ENCODE results near the gene ESR1.
"Not testable (repeated sequence)": the region's sequence is repeated elsewhere in the genome, so short reads cannot be mapped to it uniquely, and the experiment has no call there.

The ESR1 gene

GRCh38 chr6:152055517-152055916, 248.0 kb downstream of the ESR1 start:
- no peak for DNase-seq (ENCODE audit: low read depth)

GRCh38 chr6:152057832-152058498, 250.5 kb downstream of the ESR1 start:
- no peak for DNase-seq (ENCODE audit: low read depth)

GRCh38 chr6:152059909-152060308, 252.4 kb downstream of the ESR1 start:
- DNase-seq (ENCODE audit: low read depth), result no peak

- DNase-seq (ENCODE audit: low read depth), result no peak
Observed at GRCh38 chr6:152062476-152062875, 255.0 kb downstream of the ESR1 start.

GRCh38 chr6:152063170-152063921, 255.9 kb downstream of the ESR1 start:
- DNase-seq (ENCODE audit: low read depth), result no peak

GRCh38 chr6:152068622-152069261, 261.3 kb downstream of the ESR1 start:
- no peak for DNase-seq (ENCODE audit: low read depth)

- no peak for DNase-seq (ENCODE audit: low read depth)
Observed at GRCh38 chr6:152070556-152070955, 263.1 kb downstream of the ESR1 start.

- no peak for DNase-seq (ENCODE audit: low read depth)
Observed at GRCh38 chr6:152071318-152071717, 263.8 kb downstream of the ESR1 start.

- no peak for DNase-seq (ENCODE audit: low read depth)
Observed at GRCh38 chr6:152071843-152072242, 264.4 kb downstream of the ESR1 start.

- DNase-seq (ENCODE audit: low read depth), result not testable (repeated sequence)
Observed at GRCh38 chr6:152076242-152076641, 268.8 kb downstream of the ESR1 start.

- DNase-seq (ENCODE audit: low read depth), result no peak
Observed at GRCh38 chr6:152078001-152078400, 270.5 kb downstream of the ESR1 start.

- no peak for DNase-seq (ENCODE audit: low read depth)
Observed at GRCh38 chr6:152078804-152079203, 271.3 kb downstream of the ESR1 start.

GRCh38 chr6:152085451-152085921, 278.0 kb downstream of the ESR1 start:
- no peak for DNase-seq (ENCODE audit: low read depth)

- DNase-seq (ENCODE audit: low read depth), result no peak
Observed at GRCh38 chr6:152086223-152086873, 278.9 kb downstream of the ESR1 start.

GRCh38 chr6:152087096-152087495, 279.6 kb downstream of the ESR1 start:
- no peak for DNase-seq (ENCODE audit: low read depth)

- no peak for DNase-seq (ENCODE audit: low read depth)
Observed at GRCh38 chr6:152087701-152088100, 280.2 kb downstream of the ESR1 start.

- DNase-seq (ENCODE audit: low read depth), result no peak
Observed at GRCh38 chr6:152089992-152090391, 282.5 kb downstream of the ESR1 start.

- no peak for DNase-seq (ENCODE audit: low read depth)
Observed at GRCh38 chr6:152091201-152091600, 283.7 kb downstream of the ESR1 start.

GRCh38 chr6:152091851-152092341, 284.4 kb downstream of the ESR1 start:
- no peak for DNase-seq (ENCODE audit: low read depth)

GRCh38 chr6:152093711-152094110, 286.2 kb downstream of the ESR1 start:
- DNase-seq (ENCODE audit: low read depth), result no peak

- no peak for DNase-seq (ENCODE audit: low read depth)
Observed at GRCh38 chr6:152094276-152094675, 286.8 kb downstream of the ESR1 start.

GRCh38 chr6:152094992-152095592, 287.6 kb downstream of the ESR1 start:
- DNase-seq (ENCODE audit: low read depth), result no peak
